ENCODE data around the gene OR8D1.

- TF ChIP-seq CTCF (IDR thresholded peaks at IDR 0.05), result no peak
- no peak for TF ChIP-seq POLR2A (IDR thresholded peaks at IDR 0.05)
Measured at GRCh38 chr11:124310721-124311120, 3.0 kb downstream of the OR8D1 start.

All from stomach (tissue), 4 donors.